GM18858 (cell line): Measurements from ENCODE around the gene MACC1.

ENCODE experiments used
- ATAC-seq: cut with Tn5 transposase; IDR thresholded peaks from one replicate; pipeline ENCODE4 v1.9.1; 2021; ENCODE audit not compliant: unreplicated experiment

Gene MACC1

DNA sequence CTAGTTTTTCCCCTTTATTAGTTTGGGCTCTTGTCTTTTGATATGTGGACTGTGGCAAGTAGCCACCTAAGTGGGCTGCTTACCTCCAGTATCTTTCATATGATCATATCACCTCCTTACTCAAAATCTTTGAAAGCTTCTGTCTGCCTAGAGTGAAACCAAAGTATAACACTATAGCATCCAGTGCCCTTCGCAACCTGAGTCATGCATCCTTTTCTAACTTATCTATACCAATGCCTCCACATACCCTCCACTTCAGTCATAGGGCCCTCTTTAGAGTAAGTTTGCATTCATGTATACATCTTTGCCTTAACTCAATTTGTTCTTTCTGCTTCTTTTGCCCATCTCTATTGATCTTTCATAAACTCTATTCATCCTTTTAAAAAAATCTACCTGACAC, 15.7 kb upstream of the MACC1 start:
- no peak for ATAC-seq

DNA sequence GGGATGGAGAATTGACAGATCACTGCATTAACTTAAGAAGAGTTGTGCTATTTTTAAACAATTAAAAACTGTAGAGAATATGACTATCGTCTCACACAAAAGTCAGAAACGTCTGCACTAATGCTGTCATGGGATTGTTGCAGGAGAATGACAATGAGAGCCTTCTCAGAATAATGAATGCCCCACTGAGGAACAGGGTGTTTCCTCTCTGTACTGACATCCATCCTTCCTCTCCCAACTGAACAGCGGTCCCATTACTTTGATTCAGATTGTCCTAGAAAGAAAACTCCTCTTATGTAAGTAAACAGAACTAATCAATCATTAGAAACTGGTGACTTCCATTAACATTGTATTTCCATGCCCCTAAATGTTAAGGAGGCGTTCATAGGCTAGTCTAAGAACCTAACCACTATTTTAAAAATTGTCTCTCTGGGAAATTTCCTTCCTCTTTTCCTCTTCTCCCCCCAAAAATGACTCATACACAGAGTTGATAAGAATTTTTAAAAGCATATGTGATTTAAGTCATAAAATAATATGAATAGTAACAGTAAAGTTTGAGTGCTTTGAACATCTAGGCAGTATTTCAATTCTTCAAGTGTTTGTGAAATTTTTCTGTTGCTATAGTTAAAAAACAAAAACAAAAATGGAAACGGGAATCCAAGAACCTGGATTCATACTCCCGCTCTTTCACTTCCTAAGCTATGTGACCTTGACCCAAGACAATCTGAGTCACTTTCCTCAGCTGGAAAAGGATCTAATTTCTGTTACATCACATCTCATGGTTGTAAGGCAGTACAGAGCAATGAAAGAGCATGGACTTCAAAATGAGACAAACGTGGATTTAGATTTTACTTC, 12.7 kb upstream of the MACC1 start:
- ATAC-seq, result no peak

DNA sequence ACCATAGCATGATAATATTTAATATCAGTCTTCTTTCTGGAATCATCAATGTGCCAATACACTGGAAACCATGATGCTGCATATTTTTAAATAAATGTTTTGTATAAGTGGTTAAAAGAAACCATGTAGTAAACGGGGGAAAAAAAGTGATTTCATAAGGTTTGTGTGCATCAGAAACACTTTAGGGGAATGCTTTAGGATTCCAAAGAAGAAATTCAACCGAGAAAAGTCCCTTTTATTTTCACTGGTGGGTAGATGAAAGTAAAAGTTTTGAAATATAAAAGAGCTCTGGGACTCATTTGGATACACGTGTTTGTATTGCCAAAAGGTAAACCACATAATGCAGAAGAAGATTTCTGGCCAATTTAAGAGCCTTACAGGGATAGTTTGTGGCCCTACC, 11.9 kb upstream of the MACC1 start:
- ATAC-seq, result no peak

- ATAC-seq, result no peak
Observed at GRCh38 chr7:20228654-20229053, 11.5 kb upstream of the MACC1 start.

GRCh38 chr7:20227291-20227795, 10.2 kb upstream of the MACC1 start:
- no peak for ATAC-seq

GRCh38 chr7:20226860-20227259, 9.7 kb upstream of the MACC1 start:
- no peak for ATAC-seq

DNA sequence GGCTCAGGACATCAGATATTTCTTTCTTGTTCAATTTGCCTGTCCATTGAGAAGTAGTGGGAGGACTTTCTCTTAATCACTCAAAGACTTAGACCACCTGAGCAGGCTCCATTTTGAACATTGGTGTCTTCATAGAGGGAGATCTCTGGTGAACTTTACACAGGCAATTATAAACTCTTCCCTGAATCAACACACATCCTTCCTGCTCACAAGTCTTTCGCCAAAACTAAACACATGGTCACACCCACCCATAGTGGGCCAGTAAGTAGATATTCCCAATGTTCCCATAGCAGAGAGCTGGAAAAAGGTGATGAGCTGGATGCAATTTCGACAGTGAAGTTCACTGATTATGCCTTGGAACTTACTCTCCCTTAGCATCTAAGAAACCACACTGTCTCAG, 8.2 kb upstream of the MACC1 start:
- no peak for ATAC-seq

GRCh38 chr7:20224025-20224424, 6.8 kb upstream of the MACC1 start:
- no peak for ATAC-seq

DNA sequence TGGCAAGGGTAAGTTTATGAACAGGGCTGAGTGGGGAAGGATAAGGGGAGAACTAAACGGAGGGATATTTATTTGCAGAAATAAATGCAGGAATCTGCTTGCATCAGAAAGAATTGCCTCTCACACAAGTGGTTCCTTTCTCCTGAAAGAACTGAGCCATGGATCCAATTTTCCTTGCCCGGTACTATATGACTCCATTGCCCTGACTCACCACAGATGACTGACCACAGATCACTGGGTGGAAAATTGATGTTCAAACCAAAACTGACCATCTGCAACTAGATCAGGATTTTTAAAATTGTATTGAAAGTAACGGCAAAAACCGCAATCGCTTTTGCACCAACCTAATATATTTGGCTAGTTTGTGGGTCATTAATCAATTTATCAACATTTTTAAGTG, 6.2 kb upstream of the MACC1 start:
- no peak for ATAC-seq

- ATAC-seq, result no peak
Observed at GRCh38 chr7:20222219-20222828, 5.1 kb upstream of the MACC1 start.

DNA sequence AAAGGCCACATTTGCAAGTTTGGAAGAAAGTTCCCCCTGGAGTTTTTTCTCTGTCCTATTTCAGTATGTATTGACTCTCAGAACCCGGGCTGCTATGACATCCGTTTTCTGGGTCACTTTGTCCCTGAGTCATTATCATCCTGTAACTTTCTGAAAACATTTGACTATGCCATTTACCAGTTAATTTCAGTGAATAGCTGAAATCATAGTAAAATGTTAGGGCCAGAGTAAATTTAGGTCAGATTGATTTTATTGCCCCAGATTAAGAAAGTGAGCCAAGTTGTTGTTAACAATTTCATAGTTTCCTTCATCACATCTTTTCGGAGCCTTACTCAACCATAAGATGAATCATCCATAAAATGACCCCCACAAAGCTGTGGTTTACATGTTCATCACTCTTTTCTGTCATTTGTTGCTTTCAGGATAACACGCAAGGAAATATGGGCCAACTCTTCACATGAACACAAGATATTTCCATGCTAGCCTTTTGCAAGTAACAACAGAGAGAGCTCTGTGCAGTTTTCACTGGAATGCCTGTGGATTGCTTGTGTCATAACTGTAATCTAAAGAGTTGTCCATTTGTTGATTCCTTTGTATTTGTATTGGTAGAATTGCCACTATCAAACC, 3.9 kb upstream of the MACC1 start:
- ATAC-seq, result peak; percentile 18

DNA sequence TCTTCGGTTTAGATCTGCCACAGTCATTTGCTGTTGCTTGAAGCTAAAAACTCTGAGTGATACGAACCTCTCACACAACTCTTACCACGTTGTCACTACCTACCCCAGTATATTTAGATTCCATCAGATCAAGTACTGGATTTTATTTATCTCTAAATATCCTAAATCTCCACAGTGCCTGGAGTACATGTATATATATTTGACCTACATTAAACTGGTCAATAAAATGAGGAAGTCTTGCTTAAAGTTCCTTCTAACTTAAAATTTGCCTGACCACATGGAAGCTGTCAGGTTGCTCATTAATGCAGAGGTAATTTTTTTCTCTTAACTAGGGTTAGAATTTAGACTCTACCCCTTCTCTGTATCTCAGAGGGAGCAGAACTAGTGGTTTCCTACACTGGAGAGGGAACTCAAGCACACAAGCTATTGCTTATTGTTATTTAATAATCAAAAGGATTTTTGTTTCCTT, 3.1 kb upstream of the MACC1 start:
- ATAC-seq, result peak; percentile 2

DNA sequence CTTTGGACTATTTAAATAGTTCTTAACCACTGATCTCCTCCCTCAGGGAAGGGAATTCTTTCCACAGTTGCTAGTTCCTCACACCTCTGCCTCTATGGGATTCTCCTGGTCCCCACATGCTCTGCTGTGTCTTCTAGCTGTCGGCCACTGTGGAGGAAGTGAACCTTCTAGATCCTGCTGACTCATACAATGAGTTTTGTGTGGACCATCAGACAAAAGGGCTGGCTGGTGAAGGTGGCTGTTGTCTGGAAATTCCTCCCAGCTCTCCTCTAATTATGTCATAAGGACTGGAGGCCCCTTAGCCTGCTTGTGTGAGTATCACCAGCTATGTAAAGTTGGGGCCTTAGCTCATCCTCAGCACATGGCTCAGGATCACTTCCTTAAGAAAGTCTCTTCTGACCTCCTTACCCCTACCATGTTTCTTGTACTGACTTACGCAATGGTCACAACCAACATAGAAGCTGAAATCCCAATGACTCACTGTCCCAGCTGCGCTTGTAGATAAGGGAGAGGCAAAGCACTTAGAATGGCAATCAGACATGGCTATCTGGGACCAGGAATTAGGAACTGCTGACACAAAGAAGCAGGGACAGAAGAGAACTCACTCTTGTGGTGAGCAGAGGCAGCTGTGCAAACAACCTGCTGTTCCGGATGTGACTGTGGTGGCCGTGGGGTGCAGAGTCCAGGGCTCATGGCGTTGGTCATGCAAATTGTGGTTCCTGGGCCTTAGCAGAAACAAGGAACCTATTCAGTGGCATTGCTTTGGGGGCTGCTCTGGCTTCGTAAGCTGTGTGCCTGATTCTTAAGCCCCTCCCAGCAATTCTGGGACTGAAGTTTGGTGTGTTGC, 2.5 kb upstream of the MACC1 start:
- peak; percentile 61 for ATAC-seq

- no peak for ATAC-seq
Observed at GRCh38 chr7:20219062-20219445, 1.9 kb upstream of the MACC1 start.

- ATAC-seq, result no peak
Observed at GRCh38 chr7:20218279-20218678, 1.1 kb upstream of the MACC1 start.

DNA sequence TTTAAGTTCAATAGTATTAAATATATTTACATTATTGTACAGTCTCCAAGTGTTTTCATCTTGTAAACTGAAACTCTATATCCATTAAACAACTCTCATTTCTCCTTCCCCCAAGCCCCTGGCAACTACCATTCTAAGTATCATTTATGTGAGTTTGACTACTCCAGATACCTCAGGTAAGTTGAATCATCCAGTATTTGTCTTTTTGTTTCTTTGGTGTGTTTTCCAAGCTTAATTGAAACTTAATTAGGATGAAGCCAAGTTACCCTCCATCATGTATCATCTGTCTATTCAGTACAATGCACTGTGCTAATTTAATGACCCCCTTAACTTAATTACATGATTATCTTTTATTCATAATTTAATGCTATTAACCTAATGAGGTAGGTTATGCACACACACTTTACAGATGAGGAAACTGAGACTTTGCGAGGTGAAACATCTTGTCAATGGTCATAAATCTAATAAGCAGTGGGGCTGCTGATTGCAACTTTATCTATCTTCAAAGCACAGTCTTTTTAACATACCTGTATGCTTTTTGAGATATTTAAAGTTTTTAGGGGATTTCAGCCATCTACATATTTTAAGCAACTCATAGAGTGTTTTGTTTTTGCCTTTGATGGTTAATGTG, 663 bp downstream of the MACC1 start:
- ATAC-seq, result no peak

DNA sequence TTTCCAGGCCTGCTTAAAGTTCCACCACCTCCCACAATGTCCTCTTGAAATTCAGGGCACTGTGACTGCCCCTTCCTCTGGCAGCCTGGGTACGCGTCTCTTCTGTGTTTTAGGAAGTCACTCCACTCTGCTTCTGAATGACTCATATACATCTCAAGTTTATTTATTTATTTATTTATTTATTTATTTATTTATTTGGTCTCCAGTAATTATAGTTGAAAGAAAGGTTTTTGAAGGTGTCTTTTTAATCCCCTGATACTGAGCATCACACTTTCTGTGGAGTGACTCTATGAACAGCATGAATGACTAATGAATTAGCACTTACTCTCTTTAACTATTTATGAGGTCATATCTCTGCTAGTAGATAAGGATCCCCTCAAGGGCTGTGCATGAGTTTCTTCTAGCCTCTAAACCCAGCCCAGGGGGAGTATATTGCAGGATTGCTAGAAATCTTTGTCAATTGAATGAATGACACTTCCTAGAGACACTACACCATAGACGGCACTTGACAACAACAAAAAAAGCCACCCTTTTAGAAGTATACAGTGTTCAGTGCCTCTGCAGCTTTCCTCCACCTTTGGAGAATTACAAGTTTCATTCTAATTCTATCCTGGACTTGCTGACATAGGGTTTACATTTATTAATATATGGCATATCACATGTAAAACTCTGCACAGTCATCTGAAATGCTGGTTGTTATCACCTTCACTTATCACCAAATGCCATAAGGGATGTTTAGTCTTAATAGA, 2.1 kb downstream of the MACC1 start:
- ATAC-seq, result no peak

GRCh38 chr7:20214132-20214531, 3.1 kb downstream of the MACC1 start:
- ATAC-seq, result no peak

GRCh38 chr7:20213378-20213777, 3.8 kb downstream of the MACC1 start:
- no peak for ATAC-seq

- no peak for ATAC-seq
Observed at GRCh38 chr7:20211376-20211775, 5.8 kb downstream of the MACC1 start.
